Keratinocyte (primary cell): ENCODE results near the gene ATRNL1.

Source experiments
- CTCF ChIP-seq, 3 experiments: IDR thresholded peaks in 1 of 3; conservative IDR thresholded peaks in 1 of 3; optimal IDR thresholded peaks in 1 of 3; 2 replicates in 2 of 3; 3 replicates in 1 of 3; pipeline versions ENCODE3 to v1.5.1; 2011; ENCODE audit warnings: low read length in 3 of 3, mild to moderate bottlenecking in 3 of 3, moderate library complexity in 2 of 3, control low read depth in 1 of 3, inconsistent platforms in 1 of 3; ENCODE audit not compliant: insufficient read depth in 2 of 3; ENCODE audit errors: extremely low read depth in 1 of 3
- EZH2 ChIP-seq: IDR thresholded peaks from one replicate; pipeline ENCODE4 v1.6.1; 2012; ENCODE audit warnings: inconsistent platforms, mild to moderate bottlenecking, low read length, moderate library complexity

DNA sequence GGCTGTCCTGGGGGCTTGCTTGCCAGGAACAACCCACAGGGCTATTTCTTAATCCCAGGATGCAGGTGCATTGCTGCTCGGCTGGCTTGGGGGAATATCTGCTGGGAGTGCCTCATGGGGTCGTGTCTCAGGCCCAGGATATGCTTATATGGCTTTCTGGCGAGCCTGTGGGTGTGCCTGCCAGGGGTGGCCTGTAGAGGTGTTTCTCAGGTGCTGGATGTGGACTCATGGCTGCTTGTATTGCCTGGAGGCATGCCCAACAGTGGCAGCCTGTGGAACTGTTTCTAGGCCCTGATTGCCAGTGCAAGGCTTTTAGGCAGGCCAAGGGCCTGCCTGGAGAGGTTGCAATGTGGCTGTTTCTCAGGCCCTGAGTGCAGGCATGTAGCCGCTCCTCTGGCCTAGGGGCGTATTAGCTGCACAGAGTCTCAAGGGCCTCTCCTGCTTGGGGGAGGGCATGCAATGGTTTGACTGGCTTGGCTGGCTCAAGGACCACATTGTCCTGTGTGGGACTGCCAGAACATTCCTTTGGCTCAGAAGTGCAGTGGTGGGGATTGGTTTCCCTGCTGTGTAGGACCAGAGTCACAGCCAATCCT lies 202.1 kb downstream of the ATRNL1 start:
- TF ChIP-seq CTCF (optimal IDR thresholded peaks at IDR 0.05 in 1 of 3, IDR thresholded peaks at IDR 0.05 in 1 of 3, conservative IDR thresholded peaks at IDR 0.05 in 1 of 3; ENCODE audit: extremely low read depth in 1 of 3, insufficient read depth in 2 of 3, low read length in 3 of 3) = no peak
- no peak for TF ChIP-seq EZH2
